Hematopoietic multipotent progenitor cell treated with erythropoietin and hydrocortisone succinate and interleukin-3 and kit ligand, for 17 days (in vitro differentiated cells): Measurements from ENCODE around the gene NLRP5.
A peak's percentile ranks its signal among the peaks of the same experiment; 100 is the strongest.
"Not testable (repeated sequence)": the region's sequence is repeated elsewhere in the genome, so short reads cannot be mapped to it uniquely, and the experiment has no call there.

Experiments
- DNase-seq: peaks from one replicate; pipeline ENCODE4 v3.0.0-alpha.2; 2015; ENCODE audit warnings: low spot score

Gene NLRP5

DNA sequence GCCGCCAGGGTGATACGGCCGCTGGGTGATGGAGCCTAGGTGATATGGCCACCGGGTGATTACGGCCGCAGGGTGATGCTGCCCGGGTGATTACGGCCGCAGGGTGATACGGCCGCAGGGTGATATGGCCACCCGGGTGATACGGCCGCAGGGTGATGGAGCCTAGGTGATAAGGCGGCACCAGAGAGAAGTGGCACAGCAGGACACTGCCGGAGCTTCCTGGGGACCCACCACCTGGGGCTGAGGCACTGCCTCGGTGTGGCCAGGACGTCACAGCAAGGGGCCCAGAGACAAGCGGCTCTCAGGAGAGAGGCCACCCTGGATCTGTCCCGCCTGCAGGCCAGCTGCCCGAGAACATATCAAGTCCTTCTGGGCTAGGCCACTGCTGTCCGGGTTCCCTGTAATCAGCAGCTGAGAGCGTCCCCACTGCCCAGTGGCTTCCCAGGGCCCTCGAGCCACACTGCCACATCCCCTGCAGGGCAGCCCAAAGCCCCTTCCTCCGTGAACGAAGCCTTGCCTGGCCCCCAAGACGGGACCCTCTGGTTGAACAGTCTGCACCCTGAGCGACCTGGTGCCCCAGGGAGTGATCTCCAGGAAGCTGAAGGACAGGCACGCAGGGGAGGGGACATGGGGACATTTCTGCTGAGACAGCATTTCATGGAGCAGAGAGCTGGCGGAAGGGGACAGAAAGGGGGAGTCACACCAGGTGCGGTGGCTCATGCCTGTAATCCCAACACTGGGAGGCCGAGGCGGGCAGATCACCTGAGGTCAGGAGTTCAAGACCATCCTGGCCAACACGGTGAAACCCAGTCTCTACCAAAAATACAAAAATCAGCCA, 112.4 kb downstream of the NLRP5 start:
- DNase-seq, result no peak

DNA sequence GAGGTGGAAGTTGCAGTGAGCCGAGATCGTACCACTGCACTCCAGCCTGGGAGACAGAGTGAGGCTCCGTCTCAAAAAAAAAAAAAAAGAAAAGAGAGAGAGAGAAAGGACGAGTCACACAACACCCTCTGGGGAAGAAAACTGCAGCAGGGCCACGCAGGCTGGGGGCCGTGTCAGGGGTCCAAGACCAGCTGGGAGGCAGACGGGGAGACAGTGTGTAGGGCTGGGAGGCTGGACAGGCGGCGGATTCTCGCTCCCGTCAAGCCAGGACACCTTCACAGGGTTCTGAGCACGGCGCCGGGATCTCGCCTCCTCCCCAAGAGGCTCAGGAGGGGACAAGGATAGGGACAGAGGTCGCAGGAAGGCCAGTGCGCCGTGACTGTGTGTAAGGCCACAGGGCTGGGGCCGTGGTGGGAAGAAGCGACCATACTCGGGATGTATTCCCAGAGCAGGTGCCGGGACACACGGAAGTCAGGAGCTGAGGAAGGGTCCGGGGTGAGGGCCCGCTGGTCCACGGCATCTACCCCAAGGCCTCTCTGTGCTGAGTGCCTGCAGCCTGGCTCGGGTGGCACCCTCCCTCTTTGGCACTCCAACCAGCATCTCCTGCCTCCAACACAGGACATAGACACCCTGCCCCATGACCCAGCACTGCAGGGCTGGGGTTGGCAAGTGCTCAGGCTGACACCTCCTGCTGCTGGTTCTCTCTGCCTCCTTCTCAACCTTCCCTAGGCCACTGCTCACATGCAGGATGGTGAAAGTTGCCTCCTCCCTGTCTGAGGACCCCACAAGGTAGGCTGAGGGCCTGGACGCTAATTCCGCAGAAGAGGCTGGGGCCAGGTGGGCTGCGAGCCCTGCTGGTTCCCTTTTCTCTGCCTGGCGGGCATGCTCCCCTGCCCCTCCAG, 113.3 kb downstream of the NLRP5 start:
- no peak for DNase-seq

DNA sequence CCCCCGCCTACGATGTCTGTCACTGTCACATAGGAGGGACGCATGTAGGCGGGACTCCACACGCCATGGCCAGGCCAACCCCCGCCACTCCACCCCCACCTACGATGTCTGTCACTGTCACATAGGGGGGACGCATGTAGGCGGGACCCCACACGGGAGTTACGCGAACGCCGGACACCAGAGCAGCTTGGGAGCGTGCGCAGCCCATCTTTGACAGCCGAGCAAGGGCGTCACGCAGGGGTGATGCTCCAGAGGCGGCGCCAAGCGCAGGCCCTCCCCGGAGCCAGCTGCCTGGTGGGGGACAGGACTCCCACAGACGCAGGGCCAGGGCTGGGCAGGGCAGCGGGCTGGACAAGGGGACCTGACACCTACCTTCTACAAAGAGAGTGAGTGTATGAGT, 114.5 kb downstream of the NLRP5 start:
- DNase-seq, result no peak

DNA sequence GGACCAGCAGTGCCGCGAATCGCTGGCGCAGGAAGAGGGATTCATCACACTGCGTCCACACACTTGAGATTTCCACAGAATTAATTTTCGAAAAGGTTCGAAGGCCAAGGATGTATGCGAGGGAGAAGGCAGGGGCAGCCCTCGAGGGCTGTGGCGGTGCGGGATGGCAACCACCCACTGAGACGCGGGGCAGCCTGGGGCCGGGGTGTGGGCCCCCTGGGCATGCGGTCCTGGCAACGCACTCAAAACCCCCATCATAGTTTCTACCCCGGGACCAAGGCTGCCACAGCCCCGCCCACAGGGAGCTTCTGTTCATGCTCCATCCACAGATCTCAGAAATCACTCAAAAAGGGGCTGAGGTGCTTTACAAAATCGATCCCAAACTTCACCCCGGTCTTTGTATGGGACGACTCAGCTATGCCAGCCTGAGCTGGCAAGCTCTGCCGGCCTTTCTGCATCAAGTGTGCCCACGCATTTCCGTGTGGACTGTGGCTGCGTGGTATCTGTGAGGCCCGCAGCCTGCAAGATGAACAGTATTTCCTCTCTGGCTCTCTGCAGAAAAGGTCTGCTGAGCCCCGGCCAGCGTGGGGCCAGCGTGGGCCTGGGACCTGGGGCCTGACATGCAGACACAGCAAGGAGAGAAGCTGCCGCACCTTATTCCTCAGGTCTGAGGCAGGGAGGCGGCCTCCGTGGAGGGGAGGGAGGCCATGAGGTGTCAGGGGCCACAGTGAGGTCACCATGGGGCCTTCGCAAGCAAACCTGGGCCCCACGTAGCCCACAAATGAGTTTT, 115.4 kb downstream of the NLRP5 start:
- DNase-seq, result no peak

DNA sequence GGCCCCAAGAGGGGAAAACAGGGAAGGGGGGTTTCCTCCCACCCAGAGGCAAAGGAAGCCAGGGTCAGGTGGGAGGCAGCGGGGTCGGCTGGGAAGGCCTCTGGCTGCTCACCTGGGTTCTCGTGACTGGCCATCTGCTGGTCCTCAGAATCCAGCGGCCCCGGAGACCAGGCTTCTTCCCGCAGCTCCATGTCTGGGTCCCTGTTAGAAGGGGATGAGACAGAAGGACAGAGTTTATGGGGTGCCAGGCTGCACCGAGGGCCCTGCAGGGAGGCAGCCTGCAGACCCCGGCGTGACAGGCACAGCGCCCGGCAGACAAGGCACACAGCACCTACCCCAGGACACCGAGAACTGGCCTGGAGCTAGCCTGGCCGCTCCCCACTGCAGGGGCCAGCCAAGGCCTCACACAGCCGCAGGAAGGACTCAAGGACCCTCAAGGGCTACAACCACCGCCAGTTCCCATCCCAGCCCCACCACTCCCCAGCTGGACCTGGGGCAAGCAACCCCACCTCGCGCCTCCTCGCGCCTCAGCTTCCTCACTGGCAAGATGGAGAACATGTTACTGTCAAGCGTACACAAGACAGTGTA, 116.5 kb downstream of the NLRP5 start:
- no peak for DNase-seq

DNA sequence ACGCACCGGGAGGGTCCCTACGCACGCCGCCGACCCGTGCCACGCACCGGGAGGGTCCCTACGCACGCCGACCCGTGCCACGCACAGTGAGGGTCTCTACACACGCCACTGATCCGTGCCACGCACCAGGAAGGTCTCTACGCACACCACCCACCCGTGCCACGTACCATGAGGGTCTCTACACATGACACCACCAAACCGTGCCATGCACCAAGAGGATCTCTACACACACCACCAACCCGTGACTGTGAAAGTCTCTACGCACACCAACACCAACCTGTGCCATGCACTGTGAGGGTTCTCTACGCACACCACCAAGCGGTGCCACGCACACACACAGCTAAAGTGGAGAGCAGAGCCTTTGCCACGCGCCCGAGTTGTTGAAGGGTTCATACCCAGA, 117.8 kb downstream of the NLRP5 start:
- DNase-seq, result no peak

DNA sequence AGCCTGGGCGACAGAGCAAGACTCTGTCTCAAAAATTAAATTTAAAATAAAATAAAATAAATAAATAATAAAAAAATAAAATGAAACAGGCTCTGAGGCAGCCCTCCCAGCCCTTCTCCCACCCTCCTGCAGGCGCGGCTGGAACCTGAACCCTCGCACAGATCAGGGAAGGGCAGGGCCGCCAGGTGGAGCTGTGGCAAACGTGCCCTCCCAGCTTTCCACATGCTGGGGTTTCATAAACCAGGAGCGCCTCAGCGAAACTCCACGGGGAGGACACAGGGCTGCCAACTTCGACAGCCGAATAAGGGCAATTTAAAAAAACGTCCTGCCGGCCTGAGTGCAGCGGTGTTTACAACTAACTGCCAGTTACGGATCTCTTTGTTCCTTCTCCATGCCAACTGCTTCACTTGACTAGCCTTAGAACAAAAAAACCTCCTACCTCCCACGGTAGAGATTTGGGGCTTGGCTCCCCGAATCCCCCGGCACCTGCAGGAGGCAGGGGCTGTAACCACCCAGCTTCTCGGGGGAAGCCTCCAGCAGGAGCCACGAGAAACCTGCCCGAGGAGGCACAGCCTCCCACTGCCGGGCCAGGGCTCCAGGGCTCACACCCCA, 118.6 kb downstream of the NLRP5 start:
- peak; percentile 72 for DNase-seq

DNA sequence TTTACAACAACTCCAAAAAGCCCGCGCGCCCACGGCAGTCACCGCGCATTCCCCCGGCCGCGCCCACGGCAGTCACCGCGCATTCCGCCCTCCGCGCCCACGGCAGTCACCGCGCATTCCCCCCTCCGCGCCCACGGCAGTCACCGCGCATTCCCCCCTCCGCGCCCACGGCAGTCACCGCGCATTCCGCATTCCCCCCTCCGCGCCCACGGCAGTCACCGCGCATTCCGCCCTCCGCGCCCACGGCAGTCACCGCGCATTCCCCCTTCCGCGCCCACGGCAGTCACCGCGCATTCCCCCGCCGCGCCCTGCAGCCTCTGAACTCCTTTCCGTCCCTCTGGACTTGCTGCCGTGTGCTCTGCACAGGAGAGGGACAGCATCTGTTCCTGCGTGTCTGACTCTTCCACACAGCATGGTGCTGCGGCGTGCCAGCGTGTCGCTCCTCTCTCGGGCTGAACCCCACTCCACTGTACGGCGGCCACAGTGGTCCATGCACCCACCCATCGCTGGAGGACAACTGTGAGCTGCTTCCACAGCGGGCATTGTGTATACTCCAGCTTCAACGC, 119.3 kb downstream of the NLRP5 start:
- DNase-seq, result not testable (repeated sequence)

DNA sequence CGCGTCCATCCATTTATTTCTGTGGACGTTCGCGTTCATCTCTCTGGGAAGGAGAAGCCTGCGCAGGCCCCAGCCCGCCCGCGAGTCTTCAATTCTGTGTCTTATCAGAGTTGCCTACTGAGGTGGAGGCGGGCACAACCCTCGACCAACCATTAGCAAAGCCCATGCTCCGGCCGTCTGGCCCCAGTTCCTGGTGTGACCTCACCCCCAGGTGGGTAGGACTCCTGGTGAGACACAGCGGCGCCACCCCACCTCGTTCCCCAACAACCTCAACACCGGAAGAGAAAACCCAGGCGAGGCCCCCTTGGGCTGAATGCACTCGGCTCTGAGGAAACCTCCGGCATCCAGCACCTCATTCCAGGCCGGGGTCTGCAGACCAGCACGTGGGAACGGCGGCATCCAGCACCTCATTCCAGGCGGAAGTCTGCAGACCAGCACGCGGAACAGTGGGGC, 119.8 kb downstream of the NLRP5 start:
- DNase-seq, result no peak

DNA sequence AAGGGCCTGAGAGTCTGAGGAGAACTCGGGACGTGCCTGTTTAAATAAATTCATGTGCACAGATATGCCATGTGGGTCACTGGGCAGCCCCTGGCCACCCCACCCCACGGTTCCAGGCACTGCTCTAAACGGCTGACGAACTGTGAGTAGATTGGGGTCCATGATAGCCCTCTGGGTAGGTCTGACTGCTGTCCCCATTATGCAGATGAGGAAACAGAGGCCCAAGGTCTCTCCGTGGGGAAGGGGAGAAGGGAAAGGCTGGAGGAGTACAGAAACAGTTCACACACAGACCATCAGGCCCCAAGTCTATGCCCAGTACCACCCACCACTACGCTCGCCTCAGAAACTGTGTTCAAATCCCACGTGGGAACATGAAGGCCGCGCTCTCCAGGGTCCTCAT, 120.4 kb downstream of the NLRP5 start:
- DNase-seq, result no peak

DNA sequence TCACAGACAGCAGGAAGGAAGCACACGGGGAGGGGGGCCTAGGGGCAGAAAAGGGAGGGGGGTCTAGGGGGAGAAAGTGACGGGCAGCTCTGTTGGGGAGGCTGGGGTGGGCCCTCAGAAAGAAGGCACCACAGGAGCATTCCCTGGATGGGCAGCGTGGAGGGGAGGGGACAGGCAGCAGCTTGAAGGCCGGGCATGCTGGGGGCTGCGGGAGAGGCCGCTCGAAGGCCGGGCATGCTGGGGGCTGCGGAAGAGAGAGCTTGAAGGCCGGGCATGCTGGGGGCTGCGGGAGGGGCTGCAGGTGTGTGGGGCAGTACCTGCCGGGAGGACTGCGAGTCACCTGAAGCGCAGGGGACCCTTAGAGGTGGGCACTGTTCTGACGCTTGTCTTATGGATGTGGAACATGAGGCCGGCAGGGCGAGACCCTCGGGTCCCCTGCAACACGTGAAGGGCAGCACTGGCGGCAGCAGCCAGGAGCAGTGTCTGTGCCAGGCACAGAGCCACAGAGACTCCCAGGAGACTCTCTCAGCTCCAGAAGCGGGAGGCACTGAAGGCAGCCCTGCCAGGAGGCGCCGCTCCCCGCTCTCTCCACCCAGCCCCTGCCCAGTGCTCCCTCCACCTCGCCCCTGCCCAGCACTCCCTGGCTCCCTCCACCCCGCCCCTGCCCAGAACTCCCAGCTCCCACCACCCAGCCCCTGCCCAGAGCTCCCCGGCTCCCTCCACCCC, 121.2 kb downstream of the NLRP5 start:
- DNase-seq, result no peak

DNA sequence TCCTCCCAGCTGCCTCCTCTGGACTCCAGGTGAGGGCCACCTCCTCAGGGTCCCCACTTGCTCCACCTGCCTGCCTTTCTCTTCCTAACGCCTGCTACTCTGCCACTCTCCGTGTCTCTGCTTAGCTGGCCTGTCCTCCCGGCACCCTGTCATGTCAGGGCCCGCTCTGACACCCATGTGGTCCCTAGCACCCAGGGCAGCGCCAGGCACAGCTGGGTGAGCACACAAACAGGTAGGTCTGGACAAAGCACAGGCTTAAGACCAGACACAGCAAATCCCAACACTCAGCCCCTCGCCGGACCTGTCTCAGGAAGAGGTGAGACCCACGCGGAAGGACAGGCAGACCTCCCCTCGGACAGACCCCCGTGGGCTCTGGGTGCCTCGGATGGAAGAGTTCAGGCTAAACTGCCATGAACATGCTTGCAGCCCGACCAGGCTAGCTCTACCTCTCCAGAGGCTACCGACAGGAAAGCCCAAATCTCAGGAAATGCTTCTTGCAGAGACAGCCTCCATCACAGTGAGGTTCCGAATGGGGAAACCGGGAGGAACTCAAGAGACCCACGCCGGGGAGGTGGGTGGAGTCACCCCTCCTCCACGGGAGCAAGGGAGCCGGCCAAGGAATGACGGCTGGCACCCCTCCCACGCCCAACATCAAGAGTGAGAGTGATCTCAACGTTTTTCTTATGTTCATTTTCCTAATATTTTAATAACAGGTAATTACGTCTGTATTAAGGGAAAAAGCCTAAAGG, 122.0 kb downstream of the NLRP5 start:
- no peak for DNase-seq

DNA sequence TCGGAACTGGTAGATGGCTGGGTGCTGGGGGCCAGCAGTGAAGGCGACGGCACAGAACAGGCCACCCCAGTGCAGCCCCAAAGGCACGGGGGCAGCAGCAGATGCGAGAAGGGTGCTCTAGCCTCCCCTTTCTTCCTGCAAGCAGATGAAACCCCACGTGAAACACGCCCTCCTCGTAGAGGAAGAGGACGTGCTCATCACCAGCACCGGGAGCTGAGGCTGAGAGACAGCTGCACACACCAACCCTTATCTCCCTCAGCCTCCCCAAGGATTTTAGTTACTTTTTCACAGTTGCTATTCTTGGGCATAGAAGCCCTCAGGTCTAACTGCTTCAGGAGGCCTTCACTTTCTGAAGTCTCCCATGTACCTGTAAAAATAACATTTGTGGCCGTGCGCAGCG, 122.7 kb downstream of the NLRP5 start:
- no peak for DNase-seq

DNA sequence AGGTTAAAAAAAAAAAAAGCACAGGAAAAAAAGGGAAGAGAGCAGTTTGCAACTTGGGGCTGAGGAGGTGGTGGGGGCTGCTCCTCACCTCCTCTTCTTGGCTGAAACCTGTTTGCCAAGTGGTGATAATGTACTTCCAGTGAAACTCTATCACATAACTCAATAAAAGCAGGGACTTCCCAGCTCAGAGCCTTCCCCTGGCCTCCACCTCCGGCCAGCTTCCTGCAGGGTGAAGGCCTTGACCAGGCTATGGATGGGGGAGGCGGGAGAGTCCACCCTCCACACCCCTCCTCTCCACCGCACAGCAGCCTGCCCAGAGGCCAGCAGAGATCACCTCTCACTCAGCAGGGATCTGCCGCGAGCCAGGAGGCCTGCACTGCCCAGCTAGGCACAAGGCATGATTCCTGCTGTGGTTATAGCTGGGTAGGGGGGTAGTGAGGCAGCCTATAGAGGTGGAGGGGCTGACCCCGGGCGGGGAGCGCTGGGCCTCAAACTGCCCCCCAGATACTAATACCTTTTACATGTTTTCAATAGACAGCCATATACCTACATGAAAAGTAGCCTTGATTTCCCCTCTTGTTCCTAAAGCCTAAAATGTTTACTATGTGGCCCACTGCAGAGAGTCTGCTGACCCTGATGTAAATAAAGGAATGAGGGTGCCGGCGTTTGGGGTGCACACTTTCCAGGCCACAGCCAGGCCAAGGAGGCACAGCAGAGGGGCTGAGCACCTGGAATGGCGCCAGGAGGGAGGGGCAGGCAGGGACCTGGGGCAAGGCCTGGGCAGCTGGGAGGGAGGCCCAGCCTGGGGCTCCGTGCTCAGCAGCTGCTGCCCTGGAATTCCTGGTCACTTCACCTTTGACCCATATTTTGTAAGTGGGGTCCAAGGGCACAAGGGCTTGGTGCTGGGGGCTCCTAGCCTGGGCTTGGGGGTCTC, 124.2 kb downstream of the NLRP5 start:
- DNase-seq, result no peak
